ENCODE results near the gene MARK3.
"Not testable (repeated sequence)": the region's sequence is repeated elsewhere in the genome, so short reads cannot be mapped to it uniquely, and the experiment has no call there.

MARK3 gene

GRCh38 chr14:103348154-103348553 is 37.1 kb upstream of the MARK3 start:
- no peak overlapping the region for H3K4me3 ChIP-seq (ENCODE audit: low read depth, low read length)
- no peaks in the 10 kb centered on the region for H3K27me3 ChIP-seq (ENCODE audit: insufficient read depth, low read depth, severe bottlenecking)
- H3K36me3 ChIP-seq, result peaks cover 21% of the 10 kb centered on the region
- H3K9me3 ChIP-seq (ENCODE audit: severe bottlenecking), result no peaks in the 10 kb centered on the region
- DNase-seq, result no peak
- TF ChIP-seq, protein P1, sequence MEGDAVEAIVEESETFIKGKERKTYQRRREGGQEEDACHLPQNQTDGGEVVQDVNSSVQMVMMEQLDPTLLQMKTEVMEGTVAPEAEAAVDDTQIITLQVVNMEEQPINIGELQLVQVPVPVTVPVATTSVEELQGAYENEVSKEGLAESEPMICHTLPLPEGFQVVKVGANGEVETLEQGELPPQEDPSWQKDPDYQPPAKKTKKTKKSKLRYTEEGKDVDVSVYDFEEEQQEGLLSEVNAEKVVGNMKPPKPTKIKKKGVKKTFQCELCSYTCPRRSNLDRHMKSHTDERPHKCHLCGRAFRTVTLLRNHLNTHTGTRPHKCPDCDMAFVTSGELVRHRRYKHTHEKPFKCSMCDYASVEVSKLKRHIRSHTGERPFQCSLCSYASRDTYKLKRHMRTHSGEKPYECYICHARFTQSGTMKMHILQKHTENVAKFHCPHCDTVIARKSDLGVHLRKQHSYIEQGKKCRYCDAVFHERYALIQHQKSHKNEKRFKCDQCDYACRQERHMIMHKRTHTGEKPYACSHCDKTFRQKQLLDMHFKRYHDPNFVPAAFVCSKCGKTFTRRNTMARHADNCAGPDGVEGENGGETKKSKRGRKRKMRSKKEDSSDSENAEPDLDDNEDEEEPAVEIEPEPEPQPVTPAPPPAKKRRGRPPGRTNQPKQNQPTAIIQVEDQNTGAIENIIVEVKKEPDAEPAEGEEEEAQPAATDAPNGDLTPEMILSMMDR (IDR thresholded peaks at IDR 0.05; ENCODE audit: low read depth, low read length), result no peak
- no peak overlapping the region for H3K27ac ChIP-seq

GRCh38 chr14:103349982-103350381 is 35.2 kb upstream of the MARK3 start:
- no peaks in the 10 kb centered on the region for H3K27me3 ChIP-seq (ENCODE audit: insufficient read depth, low read depth, severe bottlenecking)
- DNase-seq, result no peak
- H3K9me3 ChIP-seq (ENCODE audit: severe bottlenecking), result no peaks in the 10 kb centered on the region
- H3K36me3 ChIP-seq, result peaks cover 3% of the 10 kb centered on the region
- H3K27ac ChIP-seq, result no peak overlapping the region
- no peak overlapping the region for H3K4me3 ChIP-seq (ENCODE audit: low read depth, low read length)
- TF ChIP-seq, protein P1 (IDR thresholded peaks at IDR 0.05; ENCODE audit: low read depth, low read length), result no peak

- H3K27ac ChIP-seq, result no peak overlapping the region
- H3K36me3 ChIP-seq, result no peaks in the 10 kb centered on the region
- no peaks in the 10 kb centered on the region for H3K9me3 ChIP-seq (ENCODE audit: severe bottlenecking)
- no peak for DNase-seq
- H3K4me3 ChIP-seq (ENCODE audit: low read depth, low read length), result no peak overlapping the region
- TF ChIP-seq, protein P1 (IDR thresholded peaks at IDR 0.05; ENCODE audit: low read depth, low read length), result no peak
- H3K27me3 ChIP-seq (ENCODE audit: insufficient read depth, low read depth, severe bottlenecking), result no peaks in the 10 kb centered on the region
Measured at GRCh38 chr14:103353362-103353761, 31.9 kb upstream of the MARK3 start.

DNA sequence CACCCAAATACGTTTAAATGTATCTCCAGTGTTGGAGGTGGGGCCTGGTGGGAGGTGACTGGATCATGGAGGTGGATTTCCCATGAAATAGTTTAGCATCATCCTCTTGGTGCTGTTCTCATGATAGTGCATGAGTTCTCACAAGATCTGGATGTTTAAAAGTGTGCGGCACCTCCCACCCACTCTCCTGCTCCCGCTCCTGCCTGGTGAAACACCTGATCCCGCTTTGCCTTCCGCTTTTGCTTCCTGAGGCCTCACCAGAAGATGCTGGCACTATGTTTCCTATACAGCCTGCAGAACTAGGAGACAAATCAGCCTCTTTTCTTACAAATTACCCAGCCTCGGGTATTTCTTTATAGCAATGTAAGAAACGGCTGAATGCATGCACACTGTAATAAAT is 31.1 kb upstream of the MARK3 start:
- no peaks in the 10 kb centered on the region for H3K27me3 ChIP-seq (ENCODE audit: insufficient read depth, low read depth, severe bottlenecking)
- H3K36me3 ChIP-seq, result no peaks in the 10 kb centered on the region
- DNase-seq, result no peak
- TF ChIP-seq, protein P1 (IDR thresholded peaks at IDR 0.05; ENCODE audit: low read depth, low read length), result no peak
- H3K9me3 ChIP-seq (ENCODE audit: severe bottlenecking), result no peaks in the 10 kb centered on the region
- no peak overlapping the region for H3K27ac ChIP-seq
- no peak overlapping the region for H3K4me3 ChIP-seq (ENCODE audit: low read depth, low read length)

DNA sequence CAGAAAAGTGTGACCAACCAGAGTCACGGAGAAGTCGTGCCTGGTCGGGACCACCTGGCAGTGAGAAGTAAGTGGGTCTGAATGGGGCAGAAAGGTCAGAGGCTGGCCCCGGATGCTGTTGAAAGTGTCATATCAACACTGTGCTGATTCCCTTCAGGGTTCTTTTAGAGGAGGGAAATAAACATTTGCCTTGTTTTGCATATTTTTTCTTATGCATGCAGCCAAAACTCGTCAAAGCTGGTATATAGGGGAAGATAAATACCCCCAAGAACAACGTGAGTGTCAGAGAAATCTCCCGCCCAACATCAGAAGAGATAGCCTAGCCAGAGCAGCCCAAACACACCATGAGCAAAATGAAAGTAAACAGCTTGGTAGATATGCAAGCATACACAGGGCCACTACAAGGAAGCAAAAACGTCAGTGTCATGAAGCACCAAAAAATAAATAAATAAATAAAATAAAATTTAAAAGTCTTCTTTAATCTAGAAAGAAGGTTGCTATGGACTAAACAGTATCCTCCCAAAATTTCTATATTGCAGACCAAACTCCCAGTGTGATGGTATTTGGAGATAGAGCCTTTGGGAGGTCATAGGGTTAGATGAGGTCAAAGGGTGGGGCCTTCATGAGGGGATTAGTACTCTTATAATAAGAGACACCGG is 29.1 kb upstream of the MARK3 start:
- Histone ChIP-seq H3K27ac (no peak overlapping the region), H3K9me3 (ENCODE audit: severe bottlenecking) (no peaks in the 10 kb centered on the region), H3K36me3 (no peaks in the 10 kb centered on the region), H3K27me3 (ENCODE audit: insufficient read depth, low read depth, severe bottlenecking) (no peaks in the 10 kb centered on the region), H3K4me3 (ENCODE audit: low read depth, low read length) (no peak overlapping the region)
- DNase-seq, result no peak
- TF ChIP-seq, protein P1 (IDR thresholded peaks at IDR 0.05; ENCODE audit: low read depth, low read length), result no peak

DNA sequence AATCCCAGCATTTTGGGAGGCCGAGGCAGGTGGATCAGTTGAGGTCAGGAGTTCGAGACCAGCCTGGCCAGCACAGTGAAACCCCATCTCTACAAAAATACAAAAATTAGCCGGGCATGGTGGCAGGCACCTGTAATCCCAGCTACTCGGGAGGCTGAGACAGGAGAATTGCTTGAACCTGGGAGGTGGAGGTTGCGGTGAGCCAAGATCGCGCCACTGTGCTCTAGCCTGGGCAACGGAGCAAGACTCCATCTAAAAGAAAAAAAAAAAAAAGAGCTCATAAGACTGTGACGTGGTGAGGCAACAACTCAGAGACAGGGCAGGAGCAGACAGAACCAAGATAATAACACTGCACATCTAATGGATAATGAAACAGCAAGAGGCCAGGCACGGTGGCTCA is 27.7 kb upstream of the MARK3 start:
- not testable (repeated sequence) for DNase-seq; H3K4me3 ChIP-seq (ENCODE audit: low read depth, low read length); H3K9me3 ChIP-seq (ENCODE audit: severe bottlenecking); H3K27ac ChIP-seq; H3K36me3 ChIP-seq; H3K27me3 ChIP-seq (ENCODE audit: insufficient read depth, low read depth, severe bottlenecking)
